Memory B cell (primary cell): ENCODE results near the gene PITPNM3.

Source experiments
- ATAC-seq: fragments of 150-1000 bp; cut with Tn5 transposase; 2 replicates; pipeline ENCODE4 v1.10.0; 2021; ENCODE audit warnings: low read depth, mild to moderate bottlenecking, moderate library complexity
- DNase-seq, 2 donors: peaks; one replicate each; pipeline ENCODE4 v3.0.0; 2022; ENCODE audit warnings: low spot score in 2 of 2
- H3K27ac Mint-ChIP-seq: one replicate; pipeline ENCODE4 v1.8.0; 2022; ENCODE audit warnings: mild to moderate bottlenecking, moderate library complexity, mixed read lengths
- H3K27me3 Mint-ChIP-seq: one replicate; pipeline ENCODE4 v1.8.0; 2022; ENCODE audit warnings: mixed read lengths
- H3K36me3 Mint-ChIP-seq: one replicate; pipeline ENCODE4 v1.8.0; 2022; ENCODE audit warnings: mild to moderate bottlenecking, mixed read lengths
- H3K4me1 Mint-ChIP-seq: one replicate; pipeline ENCODE4 v1.8.0; 2022; ENCODE audit warnings: mixed read lengths
- H3K4me3 Mint-ChIP-seq: one replicate; pipeline ENCODE4 v1.8.0; 2022; ENCODE audit warnings: mild to moderate bottlenecking, moderate library complexity, mixed read lengths
- H3K9me3 Mint-ChIP-seq: one replicate; pipeline ENCODE4 v1.8.0; 2022; ENCODE audit warnings: mixed read lengths

PITPNM3 gene

GRCh38 chr17:6517062-6517461, 39.3 kb downstream of the PITPNM3 start:
- no peaks in the 10 kb centered on the region for H3K27me3 Mint-ChIP-seq
- no peaks in the 10 kb centered on the region for H3K4me1 Mint-ChIP-seq
- no peak for DNase-seq
- no peak for ATAC-seq
- H3K9me3 Mint-ChIP-seq = peaks cover 1% of the 10 kb centered on the region
- peaks cover 2% of the 10 kb centered on the region for H3K36me3 Mint-ChIP-seq
- no peak overlapping the region for H3K4me3 Mint-ChIP-seq
- H3K27ac Mint-ChIP-seq = no peak overlapping the region

GRCh38 chr17:6514371-6514770, 42.0 kb downstream of the PITPNM3 start:
- H3K9me3 Mint-ChIP-seq = no peaks in the 10 kb centered on the region
- H3K27me3 Mint-ChIP-seq = no peaks in the 10 kb centered on the region
- H3K27ac Mint-ChIP-seq = no peak overlapping the region
- ATAC-seq = no peak
- no peak for DNase-seq
- H3K36me3 Mint-ChIP-seq = peaks cover 2% of the 10 kb centered on the region
- no peak overlapping the region for H3K4me3 Mint-ChIP-seq
- H3K4me1 Mint-ChIP-seq = no peaks in the 10 kb centered on the region

GRCh38 chr17:6512552-6512951, 43.8 kb downstream of the PITPNM3 start:
- no peaks in the 10 kb centered on the region for H3K9me3 Mint-ChIP-seq

GRCh38 chr17:6510321-6510977, 45.9 kb downstream of the PITPNM3 start:
- H3K4me3 Mint-ChIP-seq = no peak overlapping the region
- H3K4me1 Mint-ChIP-seq = no peaks in the 10 kb centered on the region
- H3K9me3 Mint-ChIP-seq = no peaks in the 10 kb centered on the region
- no peaks in the 10 kb centered on the region for H3K36me3 Mint-ChIP-seq
- no peak overlapping the region for H3K27ac Mint-ChIP-seq
- DNase-seq (no peak), ATAC-seq (no peak)
- peaks cover 2% of the 10 kb centered on the region for H3K27me3 Mint-ChIP-seq

More at GRCh38 chr17:6512552-6512951, 43.8 kb downstream of the PITPNM3 start:
- no peaks in the 10 kb centered on the region for H3K4me1 Mint-ChIP-seq
- peaks cover 2% of the 10 kb centered on the region for H3K36me3 Mint-ChIP-seq
- no peak overlapping the region for H3K4me3 Mint-ChIP-seq
- peaks cover 2% of the 10 kb centered on the region for H3K27me3 Mint-ChIP-seq
- no peak overlapping the region for H3K27ac Mint-ChIP-seq
- DNase-seq (no peak), ATAC-seq (no peak)

GRCh38 chr17:6509921-6510320, 46.4 kb downstream of the PITPNM3 start:
- DNase-seq (no peak), ATAC-seq (no peak)
- Mint-ChIP-seq H3K4me1 (no peaks in the 10 kb centered on the region), H3K36me3 (no peaks in the 10 kb centered on the region), H3K27ac (no peak overlapping the region), H3K27me3 (peaks cover 2% of the 10 kb centered on the region), H3K4me3 (no peak overlapping the region), H3K9me3 (no peaks in the 10 kb centered on the region)

DNA sequence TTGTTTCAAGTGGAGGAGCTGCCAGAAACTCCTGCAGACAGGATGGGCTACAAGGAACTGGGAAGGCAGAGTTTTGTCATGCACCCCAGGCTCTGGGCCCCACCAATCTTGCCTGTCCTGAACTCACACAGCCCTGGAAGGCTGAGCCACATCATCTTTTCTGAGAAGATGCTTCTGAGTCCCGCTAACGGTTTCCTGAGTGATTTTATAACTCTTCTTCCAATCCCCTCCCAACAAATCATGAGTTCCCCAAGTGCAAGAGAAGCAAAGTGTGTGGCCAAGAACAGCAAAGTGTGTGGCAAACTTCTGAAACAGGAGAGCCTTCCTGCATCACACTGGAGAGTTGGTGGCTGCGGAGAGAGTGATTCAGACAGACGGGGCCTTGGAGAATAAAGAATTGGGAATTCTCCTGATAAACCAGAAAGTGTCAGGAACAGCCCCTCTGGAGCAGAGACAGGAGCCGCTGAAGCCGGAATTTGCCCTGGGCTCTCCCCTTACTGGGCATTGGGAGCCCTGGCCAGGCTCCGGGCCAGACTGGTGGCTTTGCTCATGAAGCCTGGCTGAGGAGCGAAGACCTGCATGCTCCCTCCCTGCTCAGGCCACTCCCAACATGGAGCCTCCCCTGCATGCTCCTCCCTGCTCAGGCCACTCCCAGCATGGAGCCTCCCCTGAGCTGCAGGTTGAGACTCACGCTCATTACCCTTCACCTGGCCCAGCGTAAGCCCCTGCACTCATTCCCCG, 47.2 kb downstream of the PITPNM3 start:
- Mint-ChIP-seq H3K36me3 (no peaks in the 10 kb centered on the region), H3K27ac (no peak overlapping the region), H3K4me1 (no peaks in the 10 kb centered on the region), H3K9me3 (no peaks in the 10 kb centered on the region), H3K4me3 (no peak overlapping the region), H3K27me3 (peaks cover 2% of the 10 kb centered on the region)
- ATAC-seq (no peak), DNase-seq (no peak)

DNA sequence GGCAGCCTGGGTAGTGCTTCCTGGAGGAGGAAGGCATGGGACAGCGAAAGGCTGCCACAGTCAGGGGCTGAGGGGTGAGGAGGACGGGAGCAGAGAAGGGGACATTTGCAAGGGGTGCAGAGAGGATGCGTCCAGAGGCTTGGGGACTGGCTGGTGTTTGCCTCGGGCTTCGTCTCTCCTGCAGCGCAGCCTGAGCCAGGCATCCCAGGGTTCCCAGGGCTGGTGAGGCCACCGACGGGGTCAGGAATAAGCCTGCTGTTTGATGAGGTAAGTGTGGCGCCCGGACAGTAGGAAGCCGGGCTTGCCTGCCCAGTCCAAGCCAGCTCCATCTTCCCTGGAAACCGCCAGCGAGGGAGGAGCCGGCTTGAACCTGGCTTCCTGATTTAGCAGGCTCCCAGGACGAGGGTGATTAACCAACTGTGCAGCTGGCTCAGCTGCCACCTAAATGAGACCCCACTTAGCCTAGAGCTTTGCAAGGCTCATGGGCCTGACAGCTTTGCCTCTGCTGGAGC, 47.8 kb downstream of the PITPNM3 start:
- Mint-ChIP-seq H3K36me3 (no peaks in the 10 kb centered on the region), H3K27ac (no peak overlapping the region), H3K27me3 (peaks cover 2% of the 10 kb centered on the region), H3K9me3 (no peaks in the 10 kb centered on the region), H3K4me3 (no peak overlapping the region), H3K4me1 (no peaks in the 10 kb centered on the region)
- no peak for ATAC-seq
- DNase-seq = no peak

DNA sequence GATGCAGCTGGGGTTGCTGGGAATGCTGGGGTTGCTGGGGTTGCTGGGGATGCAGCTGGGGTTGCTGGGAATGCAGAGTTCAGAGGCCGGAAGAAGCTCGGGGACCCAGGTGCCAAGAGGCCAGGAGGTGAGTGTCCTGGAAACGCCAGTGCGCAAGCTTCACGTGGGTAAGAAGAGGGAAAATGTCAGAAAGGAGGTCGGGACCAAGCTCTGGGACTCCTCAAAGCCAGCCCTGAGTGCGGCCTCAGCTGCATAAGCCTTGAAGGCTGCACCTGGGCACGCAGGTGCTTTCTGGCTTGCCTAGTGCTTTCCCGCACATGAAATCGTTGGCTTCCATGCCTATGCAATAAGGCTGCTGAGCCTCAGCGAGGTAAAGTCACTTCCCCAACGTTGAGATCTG, 48.3 kb downstream of the PITPNM3 start:
- no peaks in the 10 kb centered on the region for H3K9me3 Mint-ChIP-seq
- H3K4me3 Mint-ChIP-seq = no peak overlapping the region
- no peak overlapping the region for H3K27ac Mint-ChIP-seq
- H3K36me3 Mint-ChIP-seq = no peaks in the 10 kb centered on the region
- DNase-seq = no peak
- ATAC-seq = no peak
- peaks cover 2% of the 10 kb centered on the region for H3K27me3 Mint-ChIP-seq
- H3K4me1 Mint-ChIP-seq = no peaks in the 10 kb centered on the region

DNA sequence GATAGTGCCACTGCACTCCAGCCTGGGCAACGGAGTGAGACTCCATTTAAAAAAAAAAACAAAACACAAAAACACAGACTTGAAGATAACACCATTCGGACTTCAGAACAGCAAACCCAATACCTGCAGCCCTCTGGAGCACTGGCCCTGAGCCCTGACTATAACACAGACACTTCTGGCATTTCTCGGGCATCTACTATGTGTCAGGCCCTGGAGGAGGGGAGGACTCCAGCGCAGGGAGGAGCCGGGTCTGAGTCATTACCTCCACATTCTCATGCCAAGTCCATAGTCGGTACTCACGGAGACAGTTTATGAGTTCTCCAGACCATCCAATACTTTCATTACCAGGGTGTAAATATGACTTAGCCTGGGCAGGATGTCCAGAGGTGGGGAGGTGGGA, 48.8 kb downstream of the PITPNM3 start:
- DNase-seq (no peak), ATAC-seq (no peak)
- H3K27ac Mint-ChIP-seq = no peak overlapping the region
- H3K36me3 Mint-ChIP-seq = no peaks in the 10 kb centered on the region
- H3K9me3 Mint-ChIP-seq = no peaks in the 10 kb centered on the region
- no peak overlapping the region for H3K4me3 Mint-ChIP-seq
- peaks cover 2% of the 10 kb centered on the region for H3K27me3 Mint-ChIP-seq
- H3K4me1 Mint-ChIP-seq = no peaks in the 10 kb centered on the region

- ATAC-seq (no peak), DNase-seq (no peak)
- H3K9me3 Mint-ChIP-seq = no peaks in the 10 kb centered on the region
These were observed 49.6 kb downstream of the PITPNM3 start for GRCh38 chr17:6506679-6507231.

DNA sequence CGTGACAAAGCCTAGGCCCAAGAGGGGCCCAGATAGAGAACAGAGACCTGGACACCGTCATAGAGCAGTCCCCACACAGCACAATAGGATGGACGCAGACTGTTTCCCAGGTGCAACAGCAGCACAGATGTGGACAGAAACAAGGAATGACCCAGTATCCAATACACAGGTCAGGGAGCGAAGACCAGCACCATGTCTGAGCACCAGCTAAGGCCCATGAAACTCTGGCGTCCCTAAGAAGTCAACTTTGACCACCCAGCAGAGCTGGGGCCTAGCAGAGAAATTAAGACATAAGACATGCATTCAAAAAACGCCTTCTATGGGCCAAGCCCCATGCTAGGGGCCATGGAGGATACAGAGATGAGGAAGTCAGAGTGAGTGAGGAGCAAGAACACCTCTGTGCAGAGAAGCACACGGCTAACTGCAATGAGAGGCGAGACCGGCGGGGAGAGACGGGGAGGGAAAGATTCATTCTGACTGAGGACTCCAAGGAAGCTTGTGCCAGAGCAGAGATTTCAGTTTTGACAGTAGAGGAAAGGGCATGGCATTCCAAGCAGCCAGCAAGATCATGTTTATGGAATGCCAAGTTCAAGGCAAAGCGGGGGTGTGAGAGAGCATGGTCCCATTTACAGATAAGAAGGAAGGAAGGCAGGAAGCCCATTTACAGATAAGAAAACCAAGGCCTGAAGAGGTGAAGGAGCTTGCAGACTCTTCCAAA, 50.8 kb downstream of the PITPNM3 start:
- DNase-seq = no peak
- Mint-ChIP-seq H3K36me3 (no peaks in the 10 kb centered on the region), H3K4me3 (no peak overlapping the region), H3K27me3 (peaks cover 2% of the 10 kb centered on the region), H3K9me3 (no peaks in the 10 kb centered on the region), H3K4me1 (no peaks in the 10 kb centered on the region), H3K27ac (no peak overlapping the region)
- no peak for ATAC-seq

More at GRCh38 chr17:6506679-6507231, 49.6 kb downstream of the PITPNM3 start:
- Mint-ChIP-seq H3K27me3 (peaks cover 2% of the 10 kb centered on the region), H3K4me1 (no peaks in the 10 kb centered on the region), H3K27ac (no peak overlapping the region), H3K36me3 (no peaks in the 10 kb centered on the region), H3K4me3 (no peak overlapping the region)

DNA sequence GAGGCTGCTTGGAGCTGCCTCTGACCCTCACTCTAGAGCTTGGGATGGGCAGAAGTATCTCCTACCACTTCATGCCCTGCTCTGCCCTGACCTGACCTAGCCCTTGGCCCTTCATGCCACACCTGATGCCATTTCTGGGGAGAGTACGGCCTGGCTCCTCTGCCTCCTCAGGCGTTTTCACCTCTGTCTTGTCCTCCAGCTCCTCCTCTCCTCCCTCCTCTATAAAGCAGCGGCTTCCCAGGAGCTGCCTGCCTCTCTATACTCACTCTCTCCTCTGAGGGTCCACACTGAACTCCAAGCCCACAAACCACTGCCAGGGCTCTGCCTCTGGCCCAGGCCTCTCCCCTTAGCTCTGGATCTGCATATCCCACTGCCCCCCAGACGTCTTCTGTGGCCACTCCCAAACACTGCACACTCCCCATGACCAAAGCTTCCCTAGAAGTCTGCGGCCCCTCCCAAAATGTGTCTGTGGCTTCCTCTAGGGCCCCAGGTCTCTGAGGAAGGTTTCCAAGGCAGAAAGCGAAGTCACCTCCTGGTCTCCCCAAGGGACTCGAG, 52.6 kb downstream of the PITPNM3 start:
- no peak for DNase-seq
- Mint-ChIP-seq H3K4me1 (no peaks in the 10 kb centered on the region), H3K9me3 (no peaks in the 10 kb centered on the region), H3K27ac (no peak overlapping the region), H3K4me3 (no peak overlapping the region), H3K27me3 (peaks cover 2% of the 10 kb centered on the region), H3K36me3 (no peaks in the 10 kb centered on the region)
- ATAC-seq = no peak

DNA sequence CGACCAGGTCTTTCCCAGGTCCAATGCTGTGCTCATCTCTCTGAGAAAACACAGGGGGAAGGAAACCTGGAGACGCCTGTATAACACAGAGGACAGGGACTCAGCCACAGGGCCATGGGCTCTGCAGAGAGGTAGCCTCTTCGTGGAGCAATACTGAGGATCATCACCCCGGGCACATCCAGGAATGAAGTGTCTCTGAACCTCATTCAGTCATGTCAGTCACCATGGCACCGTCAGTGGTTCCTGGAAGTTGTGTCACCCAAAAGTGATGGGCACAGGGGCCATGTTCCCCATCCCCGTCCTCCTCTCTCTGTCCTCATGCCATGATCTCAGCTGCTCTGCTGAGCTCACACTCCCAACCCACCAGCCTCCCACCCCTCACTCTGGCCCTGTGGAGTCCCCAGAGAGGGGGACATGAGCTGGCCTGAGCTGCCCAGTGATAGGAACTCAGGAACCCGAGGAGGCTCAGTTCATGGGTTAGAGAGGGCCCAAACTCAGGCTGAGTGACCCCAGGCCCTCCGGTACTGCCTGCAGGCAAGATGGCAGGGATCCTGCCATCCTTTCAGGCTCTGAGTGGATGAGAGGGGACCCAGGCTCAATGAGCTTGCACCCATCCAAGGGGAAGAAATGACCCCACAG, 53.4 kb downstream of the PITPNM3 start:
- no peak overlapping the region for H3K4me3 Mint-ChIP-seq
- no peaks in the 10 kb centered on the region for H3K9me3 Mint-ChIP-seq
- H3K36me3 Mint-ChIP-seq = no peaks in the 10 kb centered on the region
- no peak for ATAC-seq
- no peaks in the 10 kb centered on the region for H3K4me1 Mint-ChIP-seq
- H3K27me3 Mint-ChIP-seq = no peaks in the 10 kb centered on the region
- no peak overlapping the region for H3K27ac Mint-ChIP-seq
- no peak for DNase-seq
